PC-9 (cell line): ENCODE measurements around the gene NXT2. TPM values are rescaled to one million over a fixed set of nuclear protein-coding genes. Genes with fewer than 3 reads are reported as not detected.
"Not testable (repeated sequence)": the region's sequence is repeated elsewhere in the genome, so short reads cannot be mapped to it uniquely, and the experiment has no call there.

ENCODE experiments used
- BruUV-seq: library from RNA; stranded (reverse); fragments of 400-500 nt; replicated peaks from 2 replicates; lab custom pipeline; 2021; lab: Mats Ljungman, UMichigan
- CTCF ChIA-PET: fragments of 300-600 bp; sonication (Branson Sonifier 250); formaldehyde crosslinking; loops from one replicate; lab custom pipeline; 2022; ENCODE audit warnings: antibody characterized with exemption; lab: Charles Lee
- POLR2A ChIA-PET: fragments of 300-600 bp; sonication (Branson Sonifier 250); formaldehyde crosslinking; loops from one replicate; lab custom pipeline; 2022; ENCODE audit warnings: antibody characterized with exemption; ENCODE audit not compliant: unreplicated experiment; lab: Charles Lee
- DNase-seq, 2 experiments: peaks; one replicate each; pipeline versions ENCODE4 v3.0.0 to v3.0.0-alpha.2; 2015 to 2022; ENCODE audit warnings: mixed read lengths in 1 of 2
- H2AFZ ChIP-seq: fragments of 200-600 bp; sonication (generic); 2 replicates; pipeline ENCODE4 v1.8.1; 2017; ENCODE audit warnings: antibody characterized with exemption
- H3F3A ChIP-seq: fragments of 200-600 bp; sonication (generic); 2 replicates; pipeline ENCODE4 v1.8.1; 2017; ENCODE audit warnings: antibody characterized with exemption, mild to moderate bottlenecking, low read depth; ENCODE audit not compliant: insufficient read depth
- H3K27ac ChIP-seq: fragments of 200-600 bp; sonication (generic); 2 replicates; pipeline ENCODE4 v1.6.1; 2016; ENCODE audit warnings: mixed run types
- H3K27me3 ChIP-seq: fragments of 200-600 bp; sonication (generic); 2 replicates; pipeline ENCODE4 v1.6.1; 2016; ENCODE audit warnings: low read depth, mixed run types; ENCODE audit not compliant: insufficient read depth
- H3K36me3 ChIP-seq: fragments of 200-600 bp; sonication (generic); 2 replicates; pipeline ENCODE4 v1.6.1; 2016; ENCODE audit warnings: low read depth, mixed run types
- H3K4me1 ChIP-seq: fragments of 200-600 bp; sonication (generic); replicated peaks from 2 replicates; pipeline ENCODE4 v1.6.1; 2016; ENCODE audit warnings: mixed run types; ENCODE audit not compliant: insufficient read depth
- H3K4me2 ChIP-seq: fragments of 200-600 bp; sonication (generic); 2 replicates; pipeline ENCODE4 v1.6.1; 2017; ENCODE audit warnings: mixed run types
- H3K4me3 ChIP-seq: fragments of 200-600 bp; sonication (generic); 2 replicates; pipeline ENCODE4 v1.6.1; 2016; ENCODE audit warnings: mixed run types
- H3K79me2 ChIP-seq: fragments of 200-600 bp; sonication (generic); 2 replicates; pipeline ENCODE4 v1.6.1; 2017; ENCODE audit warnings: low read depth, mixed run types
- H3K9me2 ChIP-seq: fragments of 200-600 bp; sonication (generic); 2 replicates; pipeline ENCODE4 v1.8.1; 2017; ENCODE audit warnings: mild to moderate bottlenecking; ENCODE audit not compliant: insufficient read depth
- H3K9me3 ChIP-seq: fragments of 200-600 bp; sonication (generic); 2 replicates; pipeline ENCODE4 v1.8.1; 2016; ENCODE audit warnings: low read depth; ENCODE audit not compliant: insufficient read depth
- H4K20me1 ChIP-seq: fragments of 200-600 bp; sonication (generic); 2 replicates; pipeline ENCODE4 v1.8.1; 2017; ENCODE audit not compliant: insufficient read depth
- EZH2 ChIP-seq: fragments of 200-600 bp; sonication (generic); IDR thresholded peaks from 2 replicates; pipeline ENCODE4 v1.8.0; 2017; ENCODE audit warnings: antibody characterized with exemption, low read depth
- intact Hi-C: fragments of 100-400 bp; cut with micrococcal nuclease; formaldehyde crosslinking; loops from one replicate; pipeline ENCODE4 v1.10.0; 2022; ENCODE audit not compliant: unreplicated experiment
- total RNA-seq: library from RNA; stranded (reverse); gene quantifications from 2 replicates; pipeline ENCODE4 v1.2.3, GENCODE V29; 2021
- TF ChIP-seq, protein P1 (sequence below): fragments of 200-600 bp; sonication (generic); conservative IDR thresholded peaks from 2 replicates; pipeline ENCODE4 v1.6.1; 2017; ENCODE audit warnings: mixed run types, antibody characterized with exemption, mild to moderate bottlenecking, moderate library complexity

The NXT2 gene
- total RNA-seq, 1 experiment from 2014 or later, result 20.0 TPM

DNA sequence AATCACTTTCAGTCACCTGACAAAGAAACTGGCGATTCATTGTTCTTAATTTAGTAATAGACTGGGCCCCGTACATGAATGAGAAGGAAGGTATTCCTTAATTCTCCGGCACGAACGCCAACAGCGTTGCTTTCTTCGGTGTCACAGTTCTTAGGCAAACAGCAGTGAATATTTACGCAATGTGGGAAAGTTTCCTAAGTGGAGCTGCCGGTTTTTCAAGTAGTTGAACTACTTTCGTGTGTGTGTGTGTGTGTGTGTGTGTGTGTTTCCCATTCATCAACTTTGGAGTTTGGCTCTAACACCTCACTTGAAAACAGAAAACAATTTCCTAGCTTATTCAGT is 651 bp downstream of the NXT2 start:
- peak overlapping the region; percentile 73 for H3K4me3 ChIP-seq
- CTCF ChIA-PET, result interaction anchor here (0.7 kb wide), 1 partner anchor 354 kb away, joined by 3 read pairs; no protein-coding TSS in a partner anchor
- no peaks in the 10 kb centered on the region for H3K36me3 ChIP-seq
- POLR2A ChIA-PET, result interaction anchor here (0.6 to 1.1 kb wide), 3 partner anchors 195 to 418 kb away, joined by 6 to 17 read pairs (median 14); no protein-coding TSS in a partner anchor
- intact Hi-C loops, result loop anchor here (10.0 kb wide), 1 partner anchor 308 kb away; no protein-coding TSS in a partner anchor
- H3K79me2 ChIP-seq, result 0 out of 2 replicates have a peak, but pooled peaks cover 5% of the 10 kb centered on the region
- H3F3A ChIP-seq, result peaks cover 13% of the 10 kb centered on the region; the same call in 1 of the 2 replicates
- no peak for TF ChIP-seq EZH2
- TF ChIP-seq, protein P1, sequence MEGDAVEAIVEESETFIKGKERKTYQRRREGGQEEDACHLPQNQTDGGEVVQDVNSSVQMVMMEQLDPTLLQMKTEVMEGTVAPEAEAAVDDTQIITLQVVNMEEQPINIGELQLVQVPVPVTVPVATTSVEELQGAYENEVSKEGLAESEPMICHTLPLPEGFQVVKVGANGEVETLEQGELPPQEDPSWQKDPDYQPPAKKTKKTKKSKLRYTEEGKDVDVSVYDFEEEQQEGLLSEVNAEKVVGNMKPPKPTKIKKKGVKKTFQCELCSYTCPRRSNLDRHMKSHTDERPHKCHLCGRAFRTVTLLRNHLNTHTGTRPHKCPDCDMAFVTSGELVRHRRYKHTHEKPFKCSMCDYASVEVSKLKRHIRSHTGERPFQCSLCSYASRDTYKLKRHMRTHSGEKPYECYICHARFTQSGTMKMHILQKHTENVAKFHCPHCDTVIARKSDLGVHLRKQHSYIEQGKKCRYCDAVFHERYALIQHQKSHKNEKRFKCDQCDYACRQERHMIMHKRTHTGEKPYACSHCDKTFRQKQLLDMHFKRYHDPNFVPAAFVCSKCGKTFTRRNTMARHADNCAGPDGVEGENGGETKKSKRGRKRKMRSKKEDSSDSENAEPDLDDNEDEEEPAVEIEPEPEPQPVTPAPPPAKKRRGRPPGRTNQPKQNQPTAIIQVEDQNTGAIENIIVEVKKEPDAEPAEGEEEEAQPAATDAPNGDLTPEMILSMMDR, result no peak
- DNase-seq, result peak; percentile 64 to 94
- H4K20me1 ChIP-seq, result no peaks in the 10 kb centered on the region
- no peaks in the 10 kb centered on the region for H3K9me3 ChIP-seq
- peak overlapping the region; percentile 78 for H2AFZ ChIP-seq
- no peaks in the 10 kb centered on the region; the same call in 1 of the 2 replicates for H3K9me2 ChIP-seq
- no peaks in the 10 kb centered on the region for H3K27me3 ChIP-seq
- H3K4me1 ChIP-seq, result peaks cover 14% of the 10 kb centered on the region
- BruUV-seq, result TSS peak; percentile 76
- H3K27ac ChIP-seq, result peak overlapping the region; percentile 97
- H3K4me2 ChIP-seq, result peak overlapping the region; percentile 88

DNA sequence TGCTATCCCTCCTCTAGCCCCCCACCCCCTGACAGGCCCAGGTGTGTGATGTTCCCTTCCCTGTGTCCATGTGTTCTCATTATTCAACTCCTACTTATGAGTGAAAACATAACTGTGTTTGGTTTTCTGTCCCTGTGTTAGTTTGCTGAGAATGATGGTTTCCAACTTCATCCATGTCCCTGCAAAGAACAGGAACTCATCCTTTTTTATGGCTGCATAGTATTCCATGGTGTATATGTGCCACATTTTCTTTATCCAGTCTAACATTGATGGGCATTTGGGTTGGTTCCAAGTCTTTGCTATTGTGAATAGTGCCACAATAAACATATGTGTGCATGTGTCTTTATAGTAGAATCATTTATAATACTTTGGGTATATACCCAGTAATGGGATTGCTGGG is 2.4 kb downstream of the NXT2 start:
- CTCF ChIA-PET, H3K27ac ChIP-seq, H4K20me1 ChIP-seq, BruUV-seq, H3K9me3 ChIP-seq, H3K4me3 ChIP-seq, H3K27me3 ChIP-seq, POLR2A ChIA-PET, H3K4me2 ChIP-seq, H3K79me2 ChIP-seq, DNase-seq, H3K36me3 ChIP-seq, H2AFZ ChIP-seq, H3K9me2 ChIP-seq: not testable (repeated sequence)
- peaks cover 14% of the 10 kb centered on the region for H3K4me1 ChIP-seq
- intact Hi-C loops, result loop anchor here (10.0 kb wide), 1 partner anchor 306 kb away; no protein-coding TSS in a partner anchor
- peaks cover 13% of the 10 kb centered on the region; the same call in 1 of the 2 replicates for H3F3A ChIP-seq

DNA sequence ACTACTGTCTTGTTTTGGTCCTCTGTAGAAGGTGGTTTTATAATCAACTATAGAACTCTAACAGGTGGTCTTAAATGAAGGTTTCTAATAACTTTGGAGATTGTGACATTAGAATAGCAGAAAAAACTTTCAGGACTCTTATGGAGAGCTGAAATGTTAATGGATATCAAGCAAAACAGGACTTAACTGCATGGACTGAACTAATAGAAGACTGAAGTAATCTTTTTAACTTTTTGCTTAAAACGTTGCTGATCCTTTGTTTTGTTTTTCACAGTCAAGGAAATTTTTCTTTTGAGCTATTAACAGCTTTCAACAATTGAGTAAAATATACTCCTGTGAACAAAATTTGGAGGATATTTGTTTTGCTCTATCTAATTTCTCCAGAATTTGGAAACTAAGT is 17.2 kb downstream of the NXT2 start:
- H3K9me2 ChIP-seq, result no peaks in the 10 kb centered on the region
- ChIA-PET POLR2A (no interaction called here), CTCF (no interaction called here)
- H4K20me1 ChIP-seq, result no peaks in the 10 kb centered on the region
- no peaks in the 10 kb centered on the region for H3K4me1 ChIP-seq
- no peak overlapping the region for H3K4me3 ChIP-seq
- no peaks in the 10 kb centered on the region for H3K27me3 ChIP-seq
- H3K4me2 ChIP-seq, result no peak overlapping the region
- intact Hi-C loops, result no loop called here
- no peak overlapping the region for H3K27ac ChIP-seq
- no TSS peak for BruUV-seq
- TF ChIP-seq, protein P1, result no peak
- no peak for TF ChIP-seq EZH2
- H2AFZ ChIP-seq, result no peak overlapping the region
- DNase-seq, result no peak
- no peaks in the 10 kb centered on the region for H3K79me2 ChIP-seq
- H3F3A ChIP-seq, result no peaks in the 10 kb centered on the region
- H3K9me3 ChIP-seq, result 0 out of 2 replicates have a peak, but pooled peaks cover 6% of the 10 kb centered on the region
- H3K36me3 ChIP-seq, result no peaks in the 10 kb centered on the region

DNA sequence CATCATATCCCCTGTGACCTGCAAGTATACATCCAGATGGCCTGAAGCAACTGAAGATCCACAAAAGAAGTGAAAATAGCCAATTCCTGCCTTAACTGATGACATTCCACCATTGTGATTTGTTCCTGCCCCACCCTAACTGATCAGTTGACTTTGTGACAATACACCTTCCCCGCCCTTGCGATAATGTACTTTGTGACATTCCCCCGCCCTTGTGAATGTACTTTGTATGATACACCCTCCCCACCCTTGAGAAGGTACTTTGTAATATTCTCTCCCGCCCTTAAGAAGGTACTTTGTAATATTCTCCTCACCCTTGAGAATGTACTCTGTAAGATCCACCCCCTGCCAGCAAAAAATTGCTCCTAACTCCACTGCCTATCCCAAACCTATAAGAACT is 39.4 kb downstream of the NXT2 start:
- H3K4me2 ChIP-seq, H3K9me2 ChIP-seq, POLR2A ChIA-PET, H3K4me3 ChIP-seq, H3K79me2 ChIP-seq, H3K27ac ChIP-seq, H3F3A ChIP-seq, CTCF ChIA-PET, H3K27me3 ChIP-seq, H4K20me1 ChIP-seq, intact Hi-C loops, H2AFZ ChIP-seq, BruUV-seq, H3K4me1 ChIP-seq, H3K9me3 ChIP-seq, DNase-seq, H3K36me3 ChIP-seq: not testable (repeated sequence)
